ENCODE results near the gene HSD17B7.
"Not testable (repeated sequence)": the region's sequence is repeated elsewhere in the genome, so short reads cannot be mapped to it uniquely, and the experiment has no call there.

The HSD17B7 gene, protein sequence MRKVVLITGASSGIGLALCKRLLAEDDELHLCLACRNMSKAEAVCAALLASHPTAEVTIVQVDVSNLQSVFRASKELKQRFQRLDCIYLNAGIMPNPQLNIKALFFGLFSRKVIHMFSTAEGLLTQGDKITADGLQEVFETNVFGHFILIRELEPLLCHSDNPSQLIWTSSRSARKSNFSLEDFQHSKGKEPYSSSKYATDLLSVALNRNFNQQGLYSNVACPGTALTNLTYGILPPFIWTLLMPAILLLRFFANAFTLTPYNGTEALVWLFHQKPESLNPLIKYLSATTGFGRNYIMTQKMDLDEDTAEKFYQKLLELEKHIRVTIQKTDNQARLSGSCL

GRCh38 chr1:162790303-162790984 lies at the start of gene HSD17B7:
HSD17B7 (plus strand) TSS chr1:162790702; CDS start chr1:162790801, 99 bp downstream.
- H3K9me3 Mint-ChIP-seq, H3K4me1 Mint-ChIP-seq, H3K27me3 Mint-ChIP-seq: not testable (repeated sequence)
- H3K4me3 Mint-ChIP-seq = peak within 1 kb of the TSS; percentile 84
- ATAC-seq (replicated peaks; ENCODE audit: extremely low read depth, poor library complexity, severe bottlenecking) (peak; percentile 99), DNase-seq (ENCODE audit: low spot score in 2 of 2) (peak; percentile 43 to 70)
- peak within 1 kb of the TSS; percentile 92 for H3K27ac Mint-ChIP-seq (ENCODE audit: low read depth)
- peaks cover 12% of the 10 kb centered on the region for H3K36me3 Mint-ChIP-seq (ENCODE audit: insufficient read depth)

GRCh38 chr1:162740755-162741154 lies 49.7 kb upstream of the HSD17B7 start:
- H3K9me3 Mint-ChIP-seq = no peaks in the 10 kb centered on the region
- H3K36me3 Mint-ChIP-seq (ENCODE audit: insufficient read depth) = no peaks in the 10 kb centered on the region
- no peak overlapping the region for H3K27ac Mint-ChIP-seq (ENCODE audit: low read depth)
- ATAC-seq (replicated peaks; ENCODE audit: extremely low read depth, poor library complexity, severe bottlenecking) (no peak), DNase-seq (ENCODE audit: low spot score in 2 of 2) (no peak)
- no peaks in the 10 kb centered on the region for H3K27me3 Mint-ChIP-seq
- no peaks in the 10 kb centered on the region for H3K4me1 Mint-ChIP-seq
- no peak overlapping the region for H3K4me3 Mint-ChIP-seq

DNA sequence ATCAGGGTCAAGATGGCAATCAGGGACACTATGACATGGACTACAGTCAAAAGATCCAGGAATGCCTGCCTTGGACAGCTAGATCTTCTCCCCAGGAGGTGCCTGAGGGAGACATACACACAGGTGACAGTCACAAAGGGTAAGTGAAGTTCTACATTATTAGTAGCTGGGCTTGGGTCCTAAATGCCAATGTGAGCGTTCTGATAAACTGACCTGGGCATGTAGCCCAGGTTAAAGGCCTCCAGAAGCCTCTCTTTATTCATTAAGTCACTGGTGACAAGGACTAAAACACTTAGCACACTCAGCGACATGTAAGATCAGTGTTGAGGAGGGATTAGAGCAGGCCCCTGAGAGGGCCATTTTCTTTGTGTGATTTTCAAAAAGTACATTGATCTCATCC lies 48.9 kb upstream of the HSD17B7 start:
- H3K4me3 Mint-ChIP-seq = no peak overlapping the region
- H3K9me3 Mint-ChIP-seq = no peaks in the 10 kb centered on the region
- peaks cover 5% of the 10 kb centered on the region for H3K27me3 Mint-ChIP-seq
- ATAC-seq (replicated peaks; ENCODE audit: extremely low read depth, poor library complexity, severe bottlenecking) (no peak), DNase-seq (ENCODE audit: low spot score in 2 of 2) (no peak)
- no peaks in the 10 kb centered on the region for H3K4me1 Mint-ChIP-seq
- H3K36me3 Mint-ChIP-seq (ENCODE audit: insufficient read depth) = no peaks in the 10 kb centered on the region
- H3K27ac Mint-ChIP-seq (ENCODE audit: low read depth) = no peak overlapping the region

- not testable (repeated sequence) for DNase-seq (ENCODE audit: low spot score in 2 of 2); H3K27ac Mint-ChIP-seq (ENCODE audit: low read depth); H3K4me3 Mint-ChIP-seq; H3K4me1 Mint-ChIP-seq; H3K9me3 Mint-ChIP-seq; H3K36me3 Mint-ChIP-seq (ENCODE audit: insufficient read depth); ATAC-seq (replicated peaks; ENCODE audit: extremely low read depth, poor library complexity, severe bottlenecking)
- H3K27me3 Mint-ChIP-seq = peaks cover 39% of the 10 kb centered on the region
Measured at GRCh38 chr1:162746264-162746942, 44.1 kb upstream of the HSD17B7 start.

GRCh38 chr1:162753001-162753658 lies 37.4 kb upstream of the HSD17B7 start:
- ATAC-seq (replicated peaks; ENCODE audit: extremely low read depth, poor library complexity, severe bottlenecking) (no peak), DNase-seq (ENCODE audit: low spot score in 2 of 2) (no peak)
- no peak overlapping the region for H3K4me3 Mint-ChIP-seq
- H3K4me1 Mint-ChIP-seq = no peaks in the 10 kb centered on the region
- H3K27me3 Mint-ChIP-seq = peaks cover 19% of the 10 kb centered on the region
- H3K27ac Mint-ChIP-seq (ENCODE audit: low read depth) = no peak overlapping the region
- H3K36me3 Mint-ChIP-seq (ENCODE audit: insufficient read depth) = no peaks in the 10 kb centered on the region
- no peaks in the 10 kb centered on the region for H3K9me3 Mint-ChIP-seq

DNA sequence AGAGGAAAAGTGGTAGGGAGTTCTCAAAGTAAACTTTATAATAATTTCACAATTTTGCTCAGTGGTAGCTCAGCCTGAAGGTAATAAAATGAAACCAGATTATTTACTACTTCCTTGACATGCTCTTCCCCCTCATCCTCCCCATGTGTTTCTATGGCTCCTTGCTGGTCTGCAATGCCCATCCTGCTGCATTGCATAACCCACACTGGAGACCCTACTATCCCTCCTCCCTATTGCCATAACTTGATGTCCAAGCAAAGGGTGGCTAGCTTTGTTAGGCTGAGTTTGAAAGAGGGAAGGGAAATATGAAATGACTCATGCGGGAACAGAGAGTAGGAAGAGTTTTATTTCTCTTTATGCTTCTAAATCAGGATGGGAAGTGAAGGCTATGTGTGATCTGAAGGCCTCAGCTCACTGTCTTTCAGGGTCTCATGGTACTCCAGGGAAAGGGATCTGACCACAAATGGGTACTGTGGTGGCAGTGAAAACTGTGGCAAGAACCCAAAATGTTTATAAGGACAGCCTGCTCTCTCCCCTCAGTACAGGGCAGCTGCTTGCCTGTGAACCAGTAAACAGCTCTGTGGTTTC lies 36.4 kb upstream of the HSD17B7 start:
- DNase-seq (ENCODE audit: low spot score in 2 of 2) = no peak
- no peak overlapping the region for H3K4me3 Mint-ChIP-seq
- H3K4me1 Mint-ChIP-seq = no peaks in the 10 kb centered on the region
- H3K27ac Mint-ChIP-seq (ENCODE audit: low read depth) = no peak overlapping the region
- no peaks in the 10 kb centered on the region for H3K36me3 Mint-ChIP-seq (ENCODE audit: insufficient read depth)
- peaks cover 9% of the 10 kb centered on the region for H3K27me3 Mint-ChIP-seq
- no peaks in the 10 kb centered on the region for H3K9me3 Mint-ChIP-seq
- no peak for ATAC-seq (replicated peaks; ENCODE audit: extremely low read depth, poor library complexity, severe bottlenecking)

DNA sequence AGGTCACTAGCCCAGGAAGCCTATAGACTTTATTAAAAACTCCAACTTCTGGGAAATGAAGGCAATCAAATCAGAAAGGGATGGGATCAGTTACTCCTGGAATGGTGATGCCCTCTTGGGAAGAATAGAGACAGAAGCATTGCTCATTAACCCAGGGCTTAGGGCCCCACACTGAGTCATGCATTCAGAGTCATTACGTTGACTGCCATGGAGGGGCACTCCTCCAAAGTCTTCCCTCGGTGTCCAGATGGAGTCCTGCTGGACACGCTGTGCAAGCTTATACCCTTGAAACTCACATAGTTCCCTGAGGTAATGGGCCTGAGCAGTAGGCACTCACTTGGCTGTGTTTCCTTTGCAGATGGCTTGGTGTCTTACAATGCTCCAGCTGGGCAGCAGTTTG lies 35.2 kb upstream of the HSD17B7 start:
- Mint-ChIP-seq H3K36me3 (ENCODE audit: insufficient read depth) (no peaks in the 10 kb centered on the region), H3K27me3 (no peaks in the 10 kb centered on the region), H3K27ac (ENCODE audit: low read depth) (no peak overlapping the region), H3K4me1 (no peaks in the 10 kb centered on the region), H3K9me3 (no peaks in the 10 kb centered on the region), H3K4me3 (no peak overlapping the region)
- DNase-seq (ENCODE audit: low spot score in 2 of 2) (no peak), ATAC-seq (replicated peaks; ENCODE audit: extremely low read depth, poor library complexity, severe bottlenecking) (no peak)

- H3K27me3 Mint-ChIP-seq = no peaks in the 10 kb centered on the region
- ATAC-seq (replicated peaks; ENCODE audit: extremely low read depth, poor library complexity, severe bottlenecking) = no peak
- no peak overlapping the region for H3K27ac Mint-ChIP-seq (ENCODE audit: low read depth)
- DNase-seq (ENCODE audit: low spot score in 2 of 2) = no peak
- H3K36me3 Mint-ChIP-seq (ENCODE audit: insufficient read depth) = no peaks in the 10 kb centered on the region
- no peak overlapping the region for H3K4me3 Mint-ChIP-seq
- H3K9me3 Mint-ChIP-seq = no peaks in the 10 kb centered on the region
- no peaks in the 10 kb centered on the region for H3K4me1 Mint-ChIP-seq
Measured at GRCh38 chr1:162756523-162756922, 34.0 kb upstream of the HSD17B7 start.

- no peaks in the 10 kb centered on the region for H3K27me3 Mint-ChIP-seq
- ATAC-seq (replicated peaks; ENCODE audit: extremely low read depth, poor library complexity, severe bottlenecking) (no peak), DNase-seq (ENCODE audit: low spot score in 2 of 2) (no peak)
- H3K9me3 Mint-ChIP-seq = no peaks in the 10 kb centered on the region
- H3K4me3 Mint-ChIP-seq = no peak overlapping the region
- H3K4me1 Mint-ChIP-seq = no peaks in the 10 kb centered on the region
- no peak overlapping the region for H3K27ac Mint-ChIP-seq (ENCODE audit: low read depth)
- no peaks in the 10 kb centered on the region for H3K36me3 Mint-ChIP-seq (ENCODE audit: insufficient read depth)
Measured at GRCh38 chr1:162757476-162757875, 33.0 kb upstream of the HSD17B7 start.

- DNase-seq (ENCODE audit: low spot score in 2 of 2) = no peak
- no peak overlapping the region for H3K27ac Mint-ChIP-seq (ENCODE audit: low read depth)
- no peaks in the 10 kb centered on the region for H3K9me3 Mint-ChIP-seq
- no peak for ATAC-seq (replicated peaks; ENCODE audit: extremely low read depth, poor library complexity, severe bottlenecking)
- H3K27me3 Mint-ChIP-seq = no peaks in the 10 kb centered on the region
- no peak overlapping the region for H3K4me3 Mint-ChIP-seq
- no peaks in the 10 kb centered on the region for H3K4me1 Mint-ChIP-seq
- no peaks in the 10 kb centered on the region for H3K36me3 Mint-ChIP-seq (ENCODE audit: insufficient read depth)
Measured at GRCh38 chr1:162765788-162766187, 24.7 kb upstream of the HSD17B7 start.

GRCh38 chr1:162772571-162773154 lies 17.8 kb upstream of the HSD17B7 start:
- Mint-ChIP-seq H3K9me3 (no peaks in the 10 kb centered on the region), H3K36me3 (ENCODE audit: insufficient read depth) (no peaks in the 10 kb centered on the region), H3K4me1 (no peaks in the 10 kb centered on the region), H3K4me3 (no peak overlapping the region), H3K27ac (ENCODE audit: low read depth) (no peak overlapping the region), H3K27me3 (peaks cover 15% of the 10 kb centered on the region)
- ATAC-seq (replicated peaks; ENCODE audit: extremely low read depth, poor library complexity, severe bottlenecking) (no peak), DNase-seq (ENCODE audit: low spot score in 2 of 2) (no peak)

DNA sequence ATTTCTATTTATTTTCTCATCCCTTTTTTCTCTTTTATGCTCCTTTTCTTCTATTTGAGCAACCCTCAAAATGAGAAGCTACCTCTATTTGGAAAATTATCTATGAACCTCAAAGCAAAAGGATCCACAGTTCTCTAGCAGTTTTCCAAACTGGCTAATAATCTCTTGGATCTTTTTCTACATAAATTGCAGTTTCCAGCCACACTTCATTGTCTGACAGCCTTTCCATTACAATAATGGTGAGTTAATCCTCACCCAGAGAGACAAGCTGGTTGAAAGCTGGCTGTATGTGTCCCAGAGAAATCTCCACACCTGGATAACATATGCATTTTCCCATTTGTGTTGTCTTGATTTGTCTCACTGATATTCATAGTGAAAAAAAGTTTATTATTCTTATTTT lies 16.5 kb upstream of the HSD17B7 start:
- H3K36me3 Mint-ChIP-seq (ENCODE audit: insufficient read depth) = no peaks in the 10 kb centered on the region
- no peaks in the 10 kb centered on the region for H3K9me3 Mint-ChIP-seq
- DNase-seq (ENCODE audit: low spot score in 2 of 2) = no peak
- H3K27me3 Mint-ChIP-seq = peaks cover 15% of the 10 kb centered on the region
- no peak overlapping the region for H3K27ac Mint-ChIP-seq (ENCODE audit: low read depth)
- H3K4me3 Mint-ChIP-seq = no peak overlapping the region
- H3K4me1 Mint-ChIP-seq = no peaks in the 10 kb centered on the region
- ATAC-seq (replicated peaks; ENCODE audit: extremely low read depth, poor library complexity, severe bottlenecking) = no peak

Measured in central memory CD8-positive, alpha-beta T cell (primary cell).